GM18502 (cell line): Measurements from ENCODE around the gene DUSP16.

Experiments used
- ATAC-seq: cut with Tn5 transposase; IDR thresholded peaks from one replicate; pipeline ENCODE4 v1.9.1; 2021; ENCODE audit warnings: mild to moderate bottlenecking; ENCODE audit not compliant: unreplicated experiment, poor library complexity

DUSP16 gene

DNA sequence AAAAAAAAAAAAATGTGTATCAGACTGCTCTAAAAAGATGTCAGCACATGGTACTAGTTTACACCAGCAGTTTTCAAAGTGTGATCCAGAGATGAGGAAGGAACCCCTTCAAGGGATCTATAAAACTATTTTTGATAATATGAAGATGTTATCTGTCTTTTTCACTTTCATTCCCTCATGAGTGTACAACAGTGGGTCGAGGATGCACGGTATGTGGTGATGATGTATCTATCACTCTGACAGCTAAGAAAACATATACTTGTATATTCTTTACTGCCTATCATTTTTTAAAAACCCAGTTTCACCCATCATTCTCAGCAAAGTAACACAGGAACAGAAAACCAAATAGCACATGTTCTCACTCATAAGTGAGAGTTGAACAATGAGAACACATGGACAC lies 12.4 kb downstream of the DUSP16 start:
- ATAC-seq, result no peak

DNA sequence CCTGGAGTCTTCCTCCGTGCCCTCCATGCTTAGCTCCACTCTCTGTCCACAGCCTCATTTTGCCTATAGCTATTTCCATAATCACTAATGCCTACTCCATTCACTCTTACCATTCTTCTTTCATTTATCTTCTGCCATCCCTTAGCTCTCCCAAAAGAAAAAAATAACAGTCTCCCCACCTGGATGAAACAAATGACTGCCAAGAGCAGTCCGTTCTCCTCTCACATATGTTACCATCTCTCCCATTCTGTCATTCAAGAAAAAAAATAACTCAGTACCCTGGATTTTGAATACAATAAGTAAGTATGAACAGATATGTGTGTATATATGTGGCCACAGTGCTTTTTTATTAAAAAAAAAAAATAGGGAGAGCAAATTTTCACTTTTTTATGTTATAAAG lies 13.2 kb downstream of the DUSP16 start:
- no peak for ATAC-seq

DNA sequence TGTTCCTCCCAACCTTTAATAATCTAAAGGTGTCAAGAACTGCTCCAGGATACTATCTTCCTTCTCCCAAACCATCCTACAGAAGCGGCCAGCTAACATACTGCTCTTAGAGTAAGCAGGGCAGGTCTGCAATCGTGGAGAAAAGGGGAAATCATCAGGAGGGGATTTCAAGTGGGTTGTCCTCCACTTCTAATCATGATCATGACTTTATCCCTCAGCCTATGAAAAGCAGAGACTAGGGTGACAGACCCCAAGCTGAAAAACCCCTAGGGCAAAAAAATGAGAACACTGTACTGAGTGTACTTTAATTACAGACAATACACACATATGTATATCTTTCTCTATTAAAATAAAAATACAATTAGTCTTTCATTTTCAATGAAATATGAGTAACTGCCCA lies 13.9 kb downstream of the DUSP16 start:
- ATAC-seq, result no peak

DNA sequence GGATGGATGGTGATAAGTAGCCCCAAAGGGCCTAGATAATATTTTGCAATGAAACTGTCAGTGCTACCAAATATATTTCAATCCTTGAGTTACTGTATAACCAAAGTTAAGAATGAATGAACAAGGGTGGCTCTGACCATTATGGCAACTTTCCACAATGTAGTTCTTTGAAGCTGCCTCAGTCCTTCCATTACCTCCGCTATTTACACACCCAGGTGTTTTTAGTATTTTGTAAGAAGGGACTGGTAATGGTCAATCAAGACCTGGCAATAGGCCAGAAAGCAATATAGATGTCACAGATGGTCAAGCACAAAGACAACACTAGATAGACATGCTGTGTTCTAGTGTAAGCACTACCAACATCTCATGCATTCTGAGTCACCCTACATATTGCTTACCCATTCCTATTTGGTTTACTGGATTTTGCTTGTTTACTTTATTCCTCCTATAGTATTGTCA lies 16.3 kb downstream of the DUSP16 start:
- no peak for ATAC-seq

DNA sequence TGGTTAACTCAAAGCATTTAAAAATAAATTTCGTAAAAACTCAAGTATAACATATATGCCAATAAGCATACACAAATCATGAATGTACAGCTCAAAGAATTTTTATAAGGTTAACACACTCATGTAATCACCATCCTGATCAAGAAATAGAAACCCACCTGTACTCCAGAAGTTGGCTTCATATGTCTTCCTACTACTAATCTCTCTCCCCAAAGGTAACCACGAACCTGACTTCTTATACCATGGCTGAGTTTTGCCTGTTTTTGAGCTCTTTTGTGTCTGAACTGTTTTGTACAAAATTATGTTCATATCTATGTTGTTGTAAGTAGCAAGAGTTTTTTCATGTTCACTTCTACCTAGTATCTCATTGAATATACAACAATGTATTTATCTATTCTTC lies 18.7 kb downstream of the DUSP16 start:
- ATAC-seq, result no peak

DNA sequence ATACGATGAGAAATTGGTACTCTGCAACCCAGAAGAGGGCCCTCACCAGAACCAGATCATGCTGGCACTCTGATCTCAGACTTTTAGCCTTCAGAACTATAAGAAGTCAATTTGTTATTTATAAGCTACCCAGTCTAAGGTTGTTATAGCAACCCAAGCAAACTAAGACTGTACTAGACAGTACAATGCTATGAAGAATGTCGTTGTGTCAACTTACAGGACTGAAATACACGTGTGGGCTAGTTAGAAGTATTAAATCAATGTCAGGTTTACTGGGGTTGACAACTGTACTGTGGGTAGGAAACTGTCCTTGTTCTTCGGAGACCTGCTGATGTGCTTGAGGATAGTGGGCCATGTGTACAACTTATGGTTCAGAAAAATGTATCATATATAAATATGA lies 19.7 kb downstream of the DUSP16 start:
- no peak for ATAC-seq

DNA sequence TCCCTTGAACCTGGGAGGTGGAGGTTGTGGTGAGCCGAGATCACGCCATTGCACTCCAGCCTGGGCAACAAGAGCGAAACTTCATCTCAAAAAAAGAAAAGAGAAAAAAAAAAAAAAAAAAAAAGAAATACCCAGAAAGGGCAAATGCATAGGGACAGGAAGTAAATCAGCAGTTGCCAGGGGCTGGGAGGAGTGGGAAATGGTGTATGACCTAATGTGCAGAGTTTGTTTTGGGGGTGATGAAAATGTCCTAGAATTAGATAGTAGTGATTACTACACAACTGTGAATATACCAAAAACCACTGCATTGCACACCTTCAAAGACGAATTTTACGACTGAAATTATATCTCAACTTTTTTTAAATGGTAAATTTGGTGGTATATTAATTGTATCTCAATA lies 20.4 kb downstream of the DUSP16 start:
- no peak for ATAC-seq

DNA sequence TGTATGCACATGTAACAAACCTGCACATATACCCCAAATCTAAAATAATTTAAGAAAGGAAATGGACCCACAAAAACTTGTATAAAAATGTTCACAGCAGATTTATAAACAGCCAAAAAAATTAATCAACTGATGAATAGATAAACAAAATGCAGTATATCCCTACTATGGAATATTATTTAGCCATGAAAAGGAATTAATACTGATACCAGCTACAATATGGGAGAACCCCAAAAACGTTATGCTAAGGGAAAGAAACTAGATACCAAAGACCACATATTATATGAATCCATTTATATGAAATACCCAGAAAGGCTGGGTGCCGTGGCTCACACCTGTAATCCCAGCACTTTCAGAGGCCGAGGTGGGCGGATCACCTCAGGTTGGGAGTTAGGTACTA lies 20.9 kb downstream of the DUSP16 start:
- ATAC-seq, result no peak

DNA sequence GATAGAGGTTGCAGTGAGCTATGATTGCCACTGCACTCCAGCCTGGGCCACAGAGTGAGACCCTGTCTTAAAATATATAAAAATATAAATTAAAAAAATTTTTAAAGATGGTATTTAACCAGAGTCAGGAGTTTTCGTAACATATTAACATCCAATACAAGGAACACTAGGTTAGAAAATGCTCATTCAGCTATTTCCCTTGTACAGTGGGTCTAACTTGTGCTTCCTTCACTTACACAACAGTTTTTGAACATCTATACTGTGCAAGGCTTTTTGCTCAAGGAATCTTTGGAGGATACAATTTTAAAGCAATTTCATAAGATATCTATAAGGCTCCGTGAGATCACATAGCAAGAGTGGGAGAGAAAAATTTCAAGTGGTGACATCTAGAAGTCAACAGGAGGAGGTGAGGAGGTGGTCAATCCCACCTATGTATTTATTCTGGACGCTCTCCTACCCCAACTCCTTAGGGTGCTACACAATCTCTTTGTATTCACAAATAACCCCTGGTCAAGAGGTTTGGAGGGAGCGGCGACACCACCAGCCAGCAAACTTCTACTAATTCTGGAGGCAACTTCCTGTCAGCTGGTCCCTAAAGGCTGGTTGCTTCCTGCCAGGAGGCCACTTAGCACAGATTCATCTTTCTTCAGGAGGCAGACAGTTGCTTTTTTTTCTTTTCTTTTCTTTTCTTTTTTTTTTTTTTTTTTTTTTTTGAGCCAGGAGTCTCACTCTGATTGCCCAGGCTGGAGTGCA lies 22.2 kb downstream of the DUSP16 start:
- ATAC-seq, result no peak

DNA sequence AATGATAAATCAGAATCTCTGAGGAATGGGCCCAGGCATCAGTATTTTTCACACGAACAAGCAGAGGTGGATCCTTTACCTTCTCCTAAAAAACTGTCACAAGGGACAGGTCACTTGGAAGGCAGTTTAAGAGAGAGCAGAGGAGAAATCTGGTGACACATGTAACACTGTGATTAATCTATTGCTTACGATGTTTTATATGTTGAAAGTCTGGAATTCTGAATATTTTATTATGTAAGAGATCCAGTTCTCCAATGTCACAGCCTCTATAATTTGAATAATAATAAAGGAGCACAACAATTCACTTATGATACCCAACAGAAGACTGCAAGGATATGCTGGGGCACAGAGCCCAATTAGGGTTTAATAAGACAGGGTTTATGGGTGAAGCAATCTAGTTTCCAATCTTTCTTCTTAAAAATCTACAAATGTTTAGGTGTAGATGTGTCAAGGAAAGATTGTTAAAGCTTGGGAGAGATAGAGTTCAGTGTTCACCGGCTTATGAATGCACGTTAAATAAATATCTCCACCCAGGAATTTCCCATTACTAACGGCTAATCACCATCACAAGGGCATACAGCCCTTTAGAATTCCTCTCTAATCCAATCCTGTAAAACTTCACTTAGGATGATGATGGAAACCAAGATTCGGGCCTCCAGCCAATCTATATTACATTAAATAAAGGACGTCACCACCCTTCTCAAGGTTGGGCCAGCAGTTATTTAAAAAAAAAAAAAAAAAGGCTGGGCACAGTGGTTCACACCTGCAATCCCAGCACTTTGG lies 23.4 kb downstream of the DUSP16 start:
- ATAC-seq, result no peak

DNA sequence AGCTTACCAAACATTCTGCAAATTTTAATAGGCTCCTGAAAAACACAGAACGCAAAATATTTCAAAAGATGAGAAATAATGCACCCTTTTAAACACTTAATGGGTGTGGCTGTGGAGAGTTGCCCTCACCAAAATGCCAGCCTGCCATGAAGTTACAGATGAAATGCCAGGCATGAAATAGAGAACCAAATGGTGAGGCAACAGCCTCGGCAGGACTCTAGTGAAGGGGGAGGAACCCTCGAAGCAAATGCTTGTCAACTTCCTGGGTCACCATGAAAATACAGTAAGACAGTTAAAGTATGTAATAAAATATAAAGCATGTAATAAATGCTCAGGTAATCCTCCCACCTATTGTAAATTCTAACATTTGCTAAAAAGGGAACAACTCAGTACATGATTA lies 24.1 kb downstream of the DUSP16 start:
- ATAC-seq, result no peak

DNA sequence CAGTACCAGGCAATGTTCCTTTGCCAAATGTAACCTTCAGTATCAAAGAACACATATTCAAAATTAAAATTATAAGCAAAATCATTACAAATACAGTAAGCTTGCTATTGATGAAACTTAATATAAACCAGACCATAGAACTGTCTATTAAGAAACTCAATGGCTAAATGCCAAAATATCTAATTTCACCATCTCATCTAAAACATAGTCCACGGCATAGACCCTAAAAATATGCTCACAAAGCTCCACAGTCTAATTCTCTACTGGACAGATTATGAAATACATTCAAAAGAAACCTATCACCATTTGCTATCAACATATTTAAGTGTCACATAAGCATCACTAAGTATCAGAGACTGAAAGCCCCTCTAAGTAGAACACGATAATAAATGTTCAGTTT lies 25.2 kb downstream of the DUSP16 start:
- ATAC-seq, result no peak

DNA sequence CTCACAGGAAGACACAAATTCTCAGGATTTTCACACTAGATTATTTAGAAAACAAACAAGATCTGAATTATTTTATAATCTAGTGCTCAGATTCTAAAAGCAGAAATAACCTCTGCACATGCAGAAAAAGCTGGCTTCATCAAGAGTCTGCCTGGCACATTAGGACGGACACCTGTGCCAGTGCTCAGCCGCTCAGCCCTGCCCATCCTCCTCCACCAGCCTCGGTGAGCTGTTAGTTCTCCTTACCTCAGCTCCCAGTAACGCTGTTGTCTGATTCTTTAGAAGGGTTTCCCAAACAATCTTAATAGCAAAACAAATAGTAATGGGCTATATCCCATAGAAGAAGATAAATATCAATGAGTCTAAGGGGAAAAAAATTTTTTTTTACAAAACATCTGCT lies 27.7 kb downstream of the DUSP16 start:
- ATAC-seq, result no peak

DNA sequence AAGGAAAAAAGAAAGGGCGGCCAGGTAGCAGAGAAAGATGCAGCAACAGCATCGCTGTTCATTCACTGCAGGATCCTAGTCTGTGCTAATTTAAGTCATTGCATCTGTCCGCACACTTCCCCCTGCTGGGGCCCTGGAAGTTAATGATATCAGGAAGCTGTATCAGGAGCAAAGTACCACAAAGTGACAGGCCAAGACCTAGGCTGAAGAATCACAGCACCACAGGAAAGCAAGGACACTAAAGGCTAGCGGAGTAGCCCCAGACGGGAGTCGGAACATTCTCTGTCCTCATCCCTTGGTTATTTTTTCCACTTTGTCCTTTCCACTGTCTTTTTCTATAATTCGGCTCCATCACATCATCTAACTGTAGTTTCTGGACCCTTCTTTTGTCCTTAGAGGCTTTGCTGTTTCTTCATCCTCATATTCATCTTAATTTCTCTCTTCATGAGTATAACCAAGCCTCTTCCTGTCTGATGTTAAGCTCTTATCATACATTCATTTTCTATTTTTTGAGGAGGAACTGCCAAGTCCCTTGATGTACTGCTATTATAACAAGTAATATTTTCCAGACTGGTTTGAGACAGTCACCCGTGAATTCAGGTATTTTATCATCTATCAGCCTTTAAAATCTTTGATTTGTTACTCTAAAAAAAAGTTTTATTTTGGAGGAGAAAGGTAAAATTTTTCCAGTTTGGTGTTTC lies 28.3 kb downstream of the DUSP16 start:
- no peak for ATAC-seq

DNA sequence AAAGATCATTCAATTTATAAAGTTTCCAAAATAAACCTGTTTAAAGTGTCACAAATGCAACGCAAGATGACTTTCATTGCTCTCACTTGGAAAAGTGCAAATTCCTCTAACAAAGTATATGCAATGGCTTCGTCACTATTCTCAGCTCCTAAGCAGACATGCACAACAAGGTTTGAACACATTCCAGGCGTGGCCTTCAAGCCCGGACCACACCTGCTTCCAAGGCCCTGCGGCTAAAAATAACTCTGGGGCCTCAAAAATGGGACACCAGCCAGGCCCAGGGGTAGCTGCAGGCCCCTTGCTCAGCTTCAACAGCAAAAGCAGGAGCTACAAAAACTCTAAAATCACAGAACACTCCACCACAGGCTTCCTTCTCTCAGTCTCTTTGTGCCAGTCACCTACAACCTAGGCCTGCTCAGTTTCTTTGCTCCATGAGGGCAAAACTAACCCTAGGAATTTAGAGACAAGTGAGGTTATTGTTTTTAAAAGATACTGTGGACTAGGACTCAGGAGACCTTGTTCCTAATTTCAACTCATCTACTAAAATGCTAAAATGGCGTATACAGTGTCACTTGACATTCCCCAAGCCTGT lies 29.3 kb downstream of the DUSP16 start:
- no peak for ATAC-seq

DNA sequence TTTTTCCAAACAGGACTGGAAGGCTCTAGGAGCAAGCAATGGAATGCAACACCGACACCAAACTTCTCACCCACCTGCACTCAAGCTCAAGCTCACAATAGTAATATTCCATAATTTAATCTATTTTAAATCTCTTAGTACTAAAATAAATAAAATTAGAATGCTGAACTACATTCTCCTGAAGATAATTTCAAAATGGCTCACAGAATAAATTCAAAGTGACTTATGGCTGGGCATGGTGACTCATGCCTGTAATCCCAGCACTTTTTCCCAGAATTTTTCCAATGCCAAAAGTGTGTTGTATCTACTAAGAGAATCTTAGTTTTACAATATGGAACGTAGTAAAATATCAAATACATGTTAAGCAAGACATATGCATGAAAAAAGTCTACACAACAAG lies 31.5 kb downstream of the DUSP16 start:
- ATAC-seq, result no peak

DNA sequence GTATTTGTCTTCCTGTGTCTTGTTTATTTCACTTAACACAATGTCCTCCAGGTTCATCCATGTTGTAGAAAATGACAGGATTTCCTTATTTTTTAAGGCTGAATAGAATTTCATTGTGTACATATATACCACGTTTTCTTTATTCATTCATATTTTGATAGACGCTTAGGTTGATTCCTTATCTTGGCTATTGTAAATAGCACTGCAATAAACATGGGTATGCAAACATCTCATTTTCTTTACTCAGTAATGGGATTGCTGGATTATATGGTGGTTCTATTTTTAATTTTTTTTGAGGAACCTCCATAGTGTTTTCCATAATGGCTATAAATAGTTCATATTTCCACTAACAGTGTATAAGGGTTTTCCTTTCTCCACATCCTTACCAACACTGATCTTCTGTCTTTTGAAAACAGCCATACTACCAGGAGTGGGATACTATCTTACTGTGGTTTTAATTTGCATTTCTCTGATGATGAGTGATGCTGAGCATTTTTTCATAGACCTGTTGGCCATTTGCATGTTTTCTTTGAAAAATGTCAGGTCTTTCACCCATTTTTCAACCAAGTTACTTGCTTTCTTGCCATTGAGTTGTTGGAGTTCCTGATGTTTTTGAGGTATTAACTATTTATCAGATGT lies 32.8 kb downstream of the DUSP16 start:
- no peak for ATAC-seq

DNA sequence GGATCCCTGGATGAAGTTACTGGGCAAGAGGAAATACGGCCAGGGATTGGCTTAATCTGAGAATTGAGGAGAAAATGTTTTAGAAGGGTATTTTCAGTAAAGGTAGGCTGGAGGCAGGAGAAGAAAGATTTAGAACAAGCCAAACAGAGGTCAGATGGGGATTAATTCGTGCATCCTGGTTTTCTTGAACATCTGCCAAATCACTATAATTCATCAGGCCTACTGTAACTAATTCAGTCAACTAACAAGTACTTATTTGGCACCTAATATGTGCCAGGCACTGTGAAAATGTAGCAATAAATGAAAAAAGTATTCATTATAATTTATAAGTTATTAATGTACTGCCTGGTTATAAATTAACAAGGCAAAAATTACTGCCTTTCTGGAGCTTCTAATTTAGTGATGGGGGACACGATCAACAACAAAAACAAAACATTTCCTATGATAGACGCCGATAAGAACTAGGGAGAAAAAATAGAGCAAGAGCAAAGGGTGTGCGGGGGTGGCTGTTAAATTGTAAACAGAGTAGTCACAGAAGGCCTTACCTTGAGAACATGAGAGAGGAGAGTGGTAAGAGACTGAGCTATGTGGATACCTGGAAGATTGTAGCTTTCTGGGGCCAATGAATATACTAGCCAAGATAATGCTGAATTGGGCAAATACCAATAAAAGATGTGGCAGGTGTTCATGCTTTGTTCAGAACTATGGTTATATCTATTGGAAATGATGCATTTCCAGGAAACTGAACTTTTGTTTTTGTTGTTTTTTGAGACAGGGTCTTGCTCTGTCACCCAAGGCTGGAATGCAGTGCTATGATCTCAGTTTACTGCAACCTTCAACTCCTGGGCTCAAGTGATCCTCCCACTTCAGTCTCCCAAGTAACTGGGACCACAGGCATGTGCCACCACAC lies 34.0 kb downstream of the DUSP16 start:
- ATAC-seq, result no peak

DNA sequence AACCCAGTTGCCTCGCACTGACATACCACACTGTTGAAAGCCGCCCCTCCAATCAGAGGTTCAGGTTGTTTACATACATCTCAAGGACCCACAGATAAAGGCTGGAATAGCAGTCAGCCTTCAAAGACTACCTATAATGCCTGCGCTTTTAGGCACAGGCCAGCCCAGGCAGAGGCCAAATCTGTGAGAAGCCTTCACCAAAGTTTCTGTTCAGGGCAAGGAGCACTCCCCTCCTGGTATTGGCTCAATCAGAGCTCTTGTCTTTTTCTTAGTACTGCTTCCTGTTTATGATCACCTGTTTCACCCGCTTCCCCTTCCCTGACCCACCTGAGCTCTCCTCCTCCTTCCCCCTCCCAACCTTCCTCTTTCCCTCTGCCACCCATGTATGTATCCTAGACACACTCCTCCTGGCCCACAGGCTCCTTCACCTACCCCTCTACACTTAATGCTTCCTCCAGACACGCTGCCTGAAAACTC lies 34.8 kb downstream of the DUSP16 start:
- no peak for ATAC-seq
